Body of pancreas (tissue), 4 donors: ENCODE measurements around the gene CDAN1. TPM values are rescaled to one million over a fixed set of nuclear protein-coding genes. Genes with fewer than 3 reads are reported as not detected.

Experiments
- ATAC-seq: fragments of 150-250 bp; one replicate; pipeline ENCODE4 v1.9.1; 2016
- DNase-seq, 4 donors: peaks; one replicate each; pipeline ENCODE4 v3.0.0-alpha.2; 2019
- H3K27ac ChIP-seq, 4 donors: fragments of 200-600 bp; sonication (generic); 1 replicate in 3 of 4; 2 replicates in 1 of 4; pipeline versions ENCODE4 v1.5.1 to v1.6.1; 2016 to 2019; ENCODE audit warnings: mild to moderate bottlenecking in 1 of 4, mixed read lengths in 1 of 4, moderate library complexity in 1 of 4
- H3K27me3 ChIP-seq, 2 donors: fragments of 200-600 bp; sonication (generic); one replicate each; pipeline ENCODE4 v1.6.0; 2016; ENCODE audit warnings: mild to moderate bottlenecking in 1 of 2
- H3K36me3 ChIP-seq, 2 donors: fragments of 200-600 bp; sonication (generic); replicated peaks in 1 of 2; 2 replicates each; pipeline ENCODE4 v1.5.1; 2016; ENCODE audit warnings: low read depth in 2 of 2; ENCODE audit not compliant: insufficient read depth in 1 of 2
- H3K4me1 ChIP-seq: fragments of 200-600 bp; sonication (generic); one replicate; pipeline ENCODE4 v1.6.0; 2016
- H3K4me3 ChIP-seq, 2 donors: fragments of 200-600 bp; sonication (generic); 1 replicate in 1 of 2; 2 replicates in 1 of 2; pipeline ENCODE4 v1.5.1; 2016 to 2019
- H3K9me3 ChIP-seq, 3 donors: fragments of 200-600 bp; sonication (generic); 1 replicate in 2 of 3; 2 replicates in 1 of 3; pipeline ENCODE4 v1.5.1; 2016
- POLR2A ChIP-seq, 3 donors: fragments of 450-650 bp; IDR thresholded peaks; one replicate each; pipeline ENCODE4 v1.6.1; 2016; ENCODE audit warnings: antibody characterized with exemption in 3 of 3, mild to moderate bottlenecking in 2 of 3
- WGBS, 2 donors: methylation state at CpG; one replicate each; pipeline ENCODE4 v1.1.5; 2017; 5-methylcytosine and 5-hydroxymethylcytosine counted together
- intact Hi-C: fragments of 100-400 bp; cut with DNase I; formaldehyde crosslinking; loops from one replicate; pipeline ENCODE4 v1.15.1; 2023
- total RNA-seq, 2 donors: library from RNA; depleted of rRNA; stranded (reverse); fragments of >200 nt; gene quantifications; one replicate each; pipeline ENCODE4 v1.1.0, GENCODE V29; 2016
- TF ChIP-seq, protein P1 (sequence below), 7 experiments: fragments of 450-650 bp in 4 of 7; fragments of 200-600 bp in 3 of 7; sonication (generic) in 3 of 7; IDR thresholded peaks; one replicate each; pipeline ENCODE4 v1.5.1; 2016 to 2019; ENCODE audit warnings: antibody characterized with exemption in 7 of 7

The CDAN1 gene
- total RNA-seq, 2 donors from 2014 or later, result 9.9 to 19.1 TPM

DNA sequence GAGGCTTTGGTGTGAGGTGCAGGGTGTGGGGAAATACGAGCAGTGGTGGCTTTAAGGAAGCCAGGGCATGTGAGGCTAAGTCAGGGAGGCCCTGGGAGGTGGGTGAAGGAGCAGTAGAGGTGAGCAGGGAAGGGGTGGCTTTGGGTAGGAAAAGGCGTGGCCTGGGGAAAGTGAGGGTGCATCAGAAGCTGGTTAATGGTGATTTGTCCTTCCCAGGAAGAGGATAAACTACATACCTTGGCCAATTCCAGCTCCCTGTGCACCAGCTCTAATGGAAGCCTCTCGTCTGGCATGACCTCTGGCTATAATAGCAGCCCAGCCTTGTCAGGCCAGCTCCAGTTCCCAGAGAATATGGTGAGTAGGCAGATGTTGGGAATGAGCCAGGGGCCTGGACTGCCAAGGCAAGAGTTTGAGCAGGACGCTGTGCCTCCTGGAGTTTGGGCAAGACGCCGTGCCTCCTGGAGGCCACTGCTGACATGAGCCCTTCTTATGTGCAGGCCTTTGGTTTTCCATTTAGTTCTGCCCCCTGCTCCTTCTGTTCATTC is 41.3 kb downstream of the CDAN1 start:
- intact Hi-C loops, result no loop called here
- no peaks in the 10 kb centered on the region for H3K36me3 ChIP-seq
- 75 to 79% methylated on average over 6 of the region's 6 CpGs for WGBS, 2 donors

DNA sequence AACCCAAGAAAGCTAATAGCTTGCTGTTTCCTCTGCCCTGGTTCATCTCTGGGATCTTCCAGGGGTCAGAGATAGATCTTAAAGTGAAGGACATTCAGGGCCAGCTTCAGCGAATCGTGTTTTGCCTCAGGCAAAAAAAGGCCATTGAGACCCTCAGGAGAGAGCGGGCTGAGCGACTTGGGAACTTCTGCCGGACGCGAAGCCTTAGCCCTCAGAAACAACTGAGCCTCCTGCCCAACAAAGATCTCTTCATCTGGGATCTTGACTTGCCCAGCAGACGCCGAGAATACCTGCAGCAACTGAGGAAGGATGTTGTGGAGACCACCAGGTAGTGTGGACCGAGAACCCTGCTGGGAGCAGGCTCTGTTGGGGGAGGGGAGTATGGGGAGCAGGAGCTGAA is 42.5 kb downstream of the CDAN1 start:
- no peak for TF ChIP-seq POLR2A (IDR thresholded peaks at IDR 0.05)
- TF ChIP-seq, protein P1, sequence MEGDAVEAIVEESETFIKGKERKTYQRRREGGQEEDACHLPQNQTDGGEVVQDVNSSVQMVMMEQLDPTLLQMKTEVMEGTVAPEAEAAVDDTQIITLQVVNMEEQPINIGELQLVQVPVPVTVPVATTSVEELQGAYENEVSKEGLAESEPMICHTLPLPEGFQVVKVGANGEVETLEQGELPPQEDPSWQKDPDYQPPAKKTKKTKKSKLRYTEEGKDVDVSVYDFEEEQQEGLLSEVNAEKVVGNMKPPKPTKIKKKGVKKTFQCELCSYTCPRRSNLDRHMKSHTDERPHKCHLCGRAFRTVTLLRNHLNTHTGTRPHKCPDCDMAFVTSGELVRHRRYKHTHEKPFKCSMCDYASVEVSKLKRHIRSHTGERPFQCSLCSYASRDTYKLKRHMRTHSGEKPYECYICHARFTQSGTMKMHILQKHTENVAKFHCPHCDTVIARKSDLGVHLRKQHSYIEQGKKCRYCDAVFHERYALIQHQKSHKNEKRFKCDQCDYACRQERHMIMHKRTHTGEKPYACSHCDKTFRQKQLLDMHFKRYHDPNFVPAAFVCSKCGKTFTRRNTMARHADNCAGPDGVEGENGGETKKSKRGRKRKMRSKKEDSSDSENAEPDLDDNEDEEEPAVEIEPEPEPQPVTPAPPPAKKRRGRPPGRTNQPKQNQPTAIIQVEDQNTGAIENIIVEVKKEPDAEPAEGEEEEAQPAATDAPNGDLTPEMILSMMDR (IDR thresholded peaks at IDR 0.05), result no peak
- Histone ChIP-seq H3K4me3 (no peak overlapping the region), H3K27ac (no peak overlapping the region), H3K36me3 (no peaks in the 10 kb centered on the region), H3K4me1 (no peaks in the 10 kb centered on the region), H3K27me3 (no peaks in the 10 kb centered on the region), H3K9me3 (no peaks in the 10 kb centered on the region)
- intact Hi-C loops, result no loop called here
- ATAC-seq, result no peak
- no peak for DNase-seq
- 85 to 95% methylated on average over 10 of the region's 10 CpGs for WGBS, 2 donors

More for the DNA sequence above, 41.3 kb downstream of the CDAN1 start:
- H3K4me1 ChIP-seq, result no peaks in the 10 kb centered on the region
- no peak overlapping the region for H3K27ac ChIP-seq
- no peak for ATAC-seq
- no peaks in the 10 kb centered on the region for H3K27me3 ChIP-seq
- DNase-seq, result no peak
- H3K9me3 ChIP-seq, result no peaks in the 10 kb centered on the region
- TF ChIP-seq, protein P1 (IDR thresholded peaks at IDR 0.05), result no peak
- no peak for TF ChIP-seq POLR2A (IDR thresholded peaks at IDR 0.05)
- H3K4me3 ChIP-seq, result no peak overlapping the region

DNA sequence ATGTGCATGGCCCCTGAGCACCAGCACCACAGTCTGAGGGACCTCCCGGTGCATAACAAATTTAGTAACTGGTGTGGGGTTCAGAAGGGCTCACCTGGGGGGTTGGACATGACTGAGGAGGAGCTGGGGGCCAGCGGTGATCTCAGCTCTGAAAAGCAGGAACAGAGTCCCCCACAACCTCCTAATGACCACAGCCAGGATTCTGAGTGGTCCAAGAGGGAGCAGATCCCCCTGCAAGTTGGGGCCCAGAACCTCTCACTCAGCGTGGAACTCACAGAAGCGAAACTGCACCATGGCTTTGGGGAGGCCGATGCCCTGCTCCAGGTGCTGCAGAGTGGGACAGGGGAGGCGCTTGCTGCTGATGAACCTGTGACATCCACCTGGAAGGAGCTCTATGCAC is 43.0 kb downstream of the CDAN1 start:
- ATAC-seq, result no peak
- Histone ChIP-seq H3K27ac (no peak overlapping the region), H3K36me3 (no peaks in the 10 kb centered on the region), H3K27me3 (no peaks in the 10 kb centered on the region), H3K4me1 (no peaks in the 10 kb centered on the region), H3K4me3 (no peak overlapping the region), H3K9me3 (no peaks in the 10 kb centered on the region)
- DNase-seq, result no peak
- 92% methylated on average over 6 of the region's 6 CpGs; no CpG with 5 or more reads in 1 of the 2 donors for WGBS, 2 donors
- intact Hi-C loops, result no loop called here
- TF ChIP-seq, protein P1 (IDR thresholded peaks at IDR 0.05), result no peak
- TF ChIP-seq POLR2A (IDR thresholded peaks at IDR 0.05), result no peak

DNA sequence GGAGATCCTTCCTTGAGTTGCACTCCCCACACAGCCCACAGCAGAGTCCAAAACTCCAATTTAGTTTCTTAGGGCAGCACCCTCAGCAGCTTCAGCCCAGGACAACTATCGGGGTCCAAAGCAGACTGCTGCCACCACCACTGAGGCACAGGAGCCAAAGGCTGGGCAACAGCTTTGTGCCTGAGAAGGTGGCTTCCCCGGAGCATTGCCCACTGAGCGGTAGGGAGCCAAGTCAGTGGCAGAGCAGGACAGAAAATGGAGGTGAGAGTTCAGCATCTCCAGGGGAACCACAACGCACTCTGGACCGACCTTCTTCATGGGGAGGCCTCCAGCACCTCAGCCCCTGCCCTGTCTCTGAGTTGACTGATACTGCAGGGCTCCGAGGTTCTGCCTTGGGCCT is 43.4 kb downstream of the CDAN1 start:
- no peaks in the 10 kb centered on the region for H3K4me1 ChIP-seq
- no peak overlapping the region for H3K4me3 ChIP-seq
- DNase-seq, result no peak
- H3K27me3 ChIP-seq, result no peaks in the 10 kb centered on the region
- no peaks in the 10 kb centered on the region for H3K9me3 ChIP-seq
- no peaks in the 10 kb centered on the region for H3K36me3 ChIP-seq
- intact Hi-C loops, result no loop called here
- no peak for ATAC-seq
- TF ChIP-seq POLR2A (IDR thresholded peaks at IDR 0.05), result no peak
- H3K27ac ChIP-seq, result no peak overlapping the region
- WGBS, 2 donors, result 87% methylated on average over 6 of the region's 6 CpGs; no CpG with 5 or more reads in 1 of the 2 donors

DNA sequence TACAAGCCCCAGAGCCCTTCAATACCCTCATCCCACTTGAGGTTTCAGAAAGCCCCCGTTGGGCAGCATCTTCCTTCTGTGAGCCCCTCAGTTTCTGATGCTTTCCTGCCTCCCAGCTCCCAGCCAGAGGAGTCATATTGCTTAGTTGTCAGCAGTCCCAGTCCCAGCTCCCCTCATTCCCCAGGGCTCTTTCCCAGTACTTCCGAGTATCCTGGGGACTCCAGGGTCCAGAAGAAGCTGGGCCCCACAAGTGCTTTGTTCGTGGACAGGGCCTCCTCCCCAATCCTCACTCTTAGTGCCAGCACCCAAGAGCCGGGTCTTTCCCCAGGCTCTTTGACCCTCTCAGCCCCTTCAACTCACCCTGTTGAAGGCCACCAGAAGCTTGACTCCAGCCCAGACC is 43.9 kb downstream of the CDAN1 start:
- ATAC-seq (no peak), DNase-seq (no peak)
- Histone ChIP-seq H3K9me3 (no peaks in the 10 kb centered on the region), H3K4me3 (no peak overlapping the region), H3K36me3 (no peaks in the 10 kb centered on the region), H3K4me1 (no peaks in the 10 kb centered on the region), H3K27ac (no peak overlapping the region), H3K27me3 (no peaks in the 10 kb centered on the region)
- no peak for TF ChIP-seq POLR2A (IDR thresholded peaks at IDR 0.05)
- TF ChIP-seq, protein P1 (IDR thresholded peaks at IDR 0.05), result no peak
- intact Hi-C loops, result no loop called here
- 70 to 78% methylated on average over 4 of the region's 4 CpGs for WGBS, 2 donors
